ENCODE data around the gene GLIPR2. TPM values are rescaled to one million over a fixed set of nuclear protein-coding genes. Genes with fewer than 3 reads are reported as not detected.

Gene GLIPR2
- polyA plus RNA-seq, 3 donors: 213 to 528 (median 520) TPM

GRCh38 chr9:36118201-36118600 lies 18.3 kb upstream of the GLIPR2 start:
- H3K9me3 ChIP-seq (replicated peaks in 1 of 2; ENCODE audit: control insufficient read depth in 1 of 2, insufficient read depth in 1 of 2, low read length in 2 of 2): no peaks in the 10 kb centered on the region
- Mint-ChIP-seq H3K4me3 (no peak overlapping the region), H3K27me3 (ENCODE audit: low read depth in 3 of 3) (no peaks in the 10 kb centered on the region), H3K27ac (no peak overlapping the region), H3K36me3 (peaks cover 19 to 27% of the 10 kb centered on the region in 2 donors), H3K4me1 (peaks cover 25% of the 10 kb centered on the region), H3K9me3 (no peaks in the 10 kb centered on the region)
- H3K4me3 ChIP-seq (replicated peaks in 1 of 3; ENCODE audit: low read depth in 2 of 3, low read length in 3 of 3): no peak overlapping the region
- H2AFZ ChIP-seq (ENCODE audit: insufficient read depth, low read depth, low read length, poor library complexity, severe bottlenecking): no peak overlapping the region
- H3K4me1 ChIP-seq (ENCODE audit: control insufficient read depth in 1 of 2, insufficient read depth in 2 of 2, low read length in 2 of 2): peaks cover 15 to 16% of the 10 kb centered on the region in 2 donors
- no peak overlapping the region for H3K9ac ChIP-seq (ENCODE audit: insufficient read depth, low read length, poor library complexity, severe bottlenecking)
- intact Hi-C loops (cut with micrococcal nuclease): no loop called here
- no peaks in the 10 kb centered on the region for H3K36me3 ChIP-seq (replicated peaks in 1 of 2; ENCODE audit: control insufficient read depth in 1 of 2, insufficient read depth in 2 of 2, low read length in 2 of 2)
- TF ChIP-seq CTCF (IDR thresholded peaks at IDR 0.05): no peak
- WGBS (ENCODE audit: insufficient coverage): no CpG with 5 or more reads among the region's 2 CpGs
- H3K4me2 ChIP-seq (replicated peaks; ENCODE audit: extremely low read depth, low read length, poor library complexity, severe bottlenecking): no peak overlapping the region
- H3K27ac ChIP-seq (ENCODE audit: low read depth in 1 of 2, low read length in 2 of 2): no peak overlapping the region
- no peaks in the 10 kb centered on the region for H4K20me1 ChIP-seq (ENCODE audit: insufficient read depth, low read length)
- H3K27me3 ChIP-seq (ENCODE audit: control insufficient read depth in 2 of 2, insufficient read depth in 2 of 2, low read length in 2 of 2): no peaks in the 10 kb centered on the region
- H3K79me2 ChIP-seq (ENCODE audit: insufficient read depth, low read length): no peaks in the 10 kb centered on the region
- DNase-seq: no peak

GRCh38 chr9:36118706-36119105 lies 17.8 kb upstream of the GLIPR2 start:
- 97% methylated on average over 13 of the region's 15 CpGs for WGBS (ENCODE audit: insufficient coverage)
- Histone ChIP-seq H3K4me2 (replicated peaks; ENCODE audit: extremely low read depth, low read length, poor library complexity, severe bottlenecking) (no peak overlapping the region), H3K27ac (ENCODE audit: low read depth in 1 of 2, low read length in 2 of 2) (no peak overlapping the region), H3K79me2 (ENCODE audit: insufficient read depth, low read length) (no peaks in the 10 kb centered on the region), H3K36me3 (replicated peaks in 1 of 2; ENCODE audit: control insufficient read depth in 1 of 2, insufficient read depth in 2 of 2, low read length in 2 of 2) (no peaks in the 10 kb centered on the region), H3K4me1 (ENCODE audit: control insufficient read depth in 1 of 2, insufficient read depth in 2 of 2, low read length in 2 of 2) (peaks cover 18 to 21% of the 10 kb centered on the region in 2 donors), H3K9me3 (replicated peaks in 1 of 2; ENCODE audit: control insufficient read depth in 1 of 2, insufficient read depth in 1 of 2, low read length in 2 of 2) (no peaks in the 10 kb centered on the region), H2AFZ (ENCODE audit: insufficient read depth, low read depth, low read length, poor library complexity, severe bottlenecking) (no peak overlapping the region), H4K20me1 (ENCODE audit: insufficient read depth, low read length) (no peaks in the 10 kb centered on the region), H3K4me3 (replicated peaks in 1 of 3; ENCODE audit: low read depth in 2 of 3, low read length in 3 of 3) (no peak overlapping the region), H3K27me3 (ENCODE audit: control insufficient read depth in 2 of 2, insufficient read depth in 2 of 2, low read length in 2 of 2) (no peaks in the 10 kb centered on the region), H3K9ac (ENCODE audit: insufficient read depth, low read length, poor library complexity, severe bottlenecking) (no peak overlapping the region)
- Mint-ChIP-seq H3K4me3 (no peak overlapping the region), H3K36me3 (peaks cover 19 to 27% of the 10 kb centered on the region in 2 donors), H3K4me1 (peaks cover 27% of the 10 kb centered on the region), H3K9me3 (no peaks in the 10 kb centered on the region), H3K27ac (no peak overlapping the region), H3K27me3 (ENCODE audit: low read depth in 3 of 3) (no peaks in the 10 kb centered on the region)
- intact Hi-C loops (cut with micrococcal nuclease): no loop called here
- DNase-seq: no peak
- TF ChIP-seq CTCF (IDR thresholded peaks at IDR 0.05): no peak
